Upper lobe of left lung (tissue), 6 donors: ENCODE data around the gene REPIN1. TPM values are rescaled to one million over a fixed set of nuclear protein-coding genes. Genes with fewer than 3 reads are reported as not detected.
A peak's percentile ranks its signal among the peaks of the same experiment; 100 is the strongest.

Experiments
- ATAC-seq, 2 donors: fragments of 200-7000 bp; cut with Tn5 transposase; one replicate each; pipeline ENCODE4 v1.9.1; 2022; ENCODE audit warnings: mild to moderate bottlenecking in 2 of 2, moderate library complexity in 2 of 2; ENCODE audit not compliant: low FRiP score in 2 of 2
- DNase-seq, 2 donors: peaks; one replicate each; pipeline ENCODE4 v3.0.0-alpha.2; 2019 to 2020
- H3K27ac ChIP-seq, 4 donors: fragments of 200-600 bp; sonication (generic); one replicate each; pipeline ENCODE4 v1.5.1; 2016 to 2019
- H3K27me3 ChIP-seq, 4 donors: fragments of 200-600 bp; sonication (generic); one replicate each; pipeline ENCODE4 v1.5.1; 2017 to 2019
- H3K36me3 ChIP-seq, 4 donors: fragments of 200-600 bp; sonication (generic); one replicate each; pipeline ENCODE4 v1.5.1; 2016 to 2019
- H3K4me1 ChIP-seq, 4 donors: fragments of 200-600 bp; sonication (generic); one replicate each; pipeline ENCODE4 v1.5.1; 2018 to 2019
- H3K4me3 ChIP-seq, 4 donors: fragments of 200-600 bp; sonication (generic); one replicate each; pipeline ENCODE4 v1.5.1; 2017 to 2019; ENCODE audit warnings: mild to moderate bottlenecking in 2 of 4, moderate library complexity in 1 of 4
- H3K9me3 ChIP-seq, 4 donors: fragments of 200-600 bp; sonication (generic); one replicate each; pipeline ENCODE4 v1.5.1; 2018 to 2019
- EP300 ChIP-seq, 4 donors: sonication (generic); formaldehyde crosslinking; IDR thresholded peaks; one replicate each; pipeline ENCODE4 v1.5.1; 2017; ENCODE audit warnings: antibody characterized with exemption in 4 of 4, control low read depth in 2 of 4
- POLR2A ChIP-seq, 4 donors: fragments of 450-650 bp; IDR thresholded peaks; one replicate each; pipeline ENCODE4 v1.5.1; 2016 to 2017; ENCODE audit warnings: antibody characterized with exemption in 4 of 4, mild to moderate bottlenecking in 2 of 4
- POLR2AphosphoS5 ChIP-seq, 2 donors: sonication (generic); formaldehyde crosslinking; IDR thresholded peaks; one replicate each; pipeline ENCODE4 v1.5.1; 2017; ENCODE audit warnings: antibody characterized with exemption in 2 of 2
- WGBS, 2 donors: methylation state at CpG; one replicate each; pipeline ENCODE4 v1.1.5; 2017 to 2018; 5-methylcytosine and 5-hydroxymethylcytosine counted together
- total RNA-seq, 6 donors: library from RNA; depleted of rRNA in 4 of 6; stranded (reverse); fragments of >200 nt in 4 of 6; gene quantifications; one replicate each; pipeline versions ENCODE4 v1.1.0 to v1.2.1, GENCODE V29; 2016 to 2021
- TF ChIP-seq, protein P1 (sequence below), 6 experiments: fragments of 450-650 bp in 4 of 6; fragments of 200-600 bp in 2 of 6; sonication (generic) in 2 of 6; IDR thresholded peaks; one replicate each; pipeline ENCODE4 v1.5.1; 2016 to 2019; ENCODE audit warnings: antibody characterized with exemption in 6 of 6
- donor health status: DM: no; HTN: no; CAD: no; lungs with moderate emphysema.
- donor health status: DM: no; HTN: yes; CAD: no; lungs with severe emphysema.

The REPIN1 gene
- total RNA-seq, 6 donors from 2014 or later, result 65.2 to 125 (median 105) TPM

DNA sequence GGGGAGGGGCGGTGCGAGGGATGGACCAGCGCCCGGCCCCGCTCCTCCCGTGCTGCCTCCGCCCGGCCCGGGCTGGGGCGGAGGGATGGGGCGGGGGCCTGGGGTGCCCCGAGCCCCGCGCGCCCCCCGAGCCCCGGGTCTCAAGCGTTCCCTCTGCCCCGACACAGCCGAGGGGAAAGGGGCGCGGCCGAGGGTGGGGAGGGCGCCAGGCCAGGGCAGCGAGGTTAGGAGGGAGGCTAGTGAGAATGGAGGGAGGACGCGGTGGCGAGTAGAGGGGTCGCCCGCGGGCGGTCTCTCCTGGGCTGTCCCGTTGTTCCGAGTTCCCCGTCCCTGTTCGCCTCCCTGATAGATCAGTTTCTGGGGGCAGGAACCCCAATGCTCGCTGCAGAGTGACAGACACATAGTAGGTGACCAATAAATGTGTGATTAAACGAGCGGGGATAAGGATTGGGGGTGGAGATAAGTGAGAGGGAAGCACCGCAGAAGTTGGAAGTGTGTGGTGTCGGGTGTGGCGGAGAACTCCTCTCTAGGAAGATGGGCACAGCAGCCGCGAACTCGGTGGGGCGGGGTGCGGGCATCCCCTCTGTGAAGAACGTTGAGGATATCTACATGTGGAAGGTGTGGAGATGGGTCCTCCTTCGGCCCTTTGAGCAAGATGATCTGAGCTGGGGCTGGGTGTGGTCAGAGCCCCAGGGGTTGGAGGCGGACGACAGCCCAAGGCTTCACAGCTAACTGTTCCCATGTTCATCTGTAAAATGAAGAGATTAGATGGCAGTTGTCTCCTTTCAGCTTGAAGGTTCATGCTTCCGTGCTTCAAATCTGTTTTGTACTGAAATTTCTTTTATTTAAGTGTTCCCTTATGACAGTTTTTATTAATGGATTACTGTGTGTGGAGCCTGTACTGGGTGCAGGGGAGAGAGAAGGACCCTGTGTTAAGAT is 11.1 kb downstream of the REPIN1 start:
- 1 to 3% methylated on average over 30 to 31 of the region's 52 CpGs for WGBS, 2 donors
- Histone ChIP-seq H3K27ac (peak overlapping the region; percentile 86 to 97 (median 92)), H3K4me3 (peak overlapping the region; percentile 89 to 98 (median 93))

DNA sequence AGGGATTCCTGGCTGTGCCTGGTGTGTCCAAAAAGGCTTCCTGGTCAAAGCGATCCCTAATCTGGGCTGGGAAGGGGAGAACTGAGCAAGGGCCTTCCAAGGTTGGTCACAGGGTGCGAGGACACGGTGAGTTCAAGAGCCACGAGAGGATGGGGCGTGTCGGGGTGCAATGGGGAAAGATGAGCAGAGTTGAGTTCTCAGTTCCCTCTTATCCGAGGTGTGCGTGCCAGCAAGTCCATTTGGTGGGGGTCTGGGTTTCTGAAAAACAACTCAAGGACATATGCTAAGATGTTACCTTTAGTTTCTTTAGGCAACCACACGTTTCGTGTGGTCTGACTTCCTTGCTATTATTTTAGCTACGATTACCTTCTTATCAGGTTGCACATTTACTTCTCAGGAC is 11.8 kb downstream of the REPIN1 start:
- peak overlapping the region in 2 of 4 donors; percentile 89 to 95 for H3K4me3 ChIP-seq
- H3K27me3 ChIP-seq, result no peaks in the 10 kb centered on the region
- WGBS, 2 donors, result 66 to 74% methylated on average over 11 of the region's 11 CpGs
- H3K4me1 ChIP-seq, result peaks cover 17 to 37% (median 24%) of the 10 kb centered on the region in 4 donors
- no peak for ATAC-seq
- DNase-seq, result no peak
- TF ChIP-seq POLR2AphosphoS5 (IDR thresholded peaks at IDR 0.05) (no peak), EP300 (IDR thresholded peaks at IDR 0.05) (no peak), POLR2A (IDR thresholded peaks at IDR 0.05) (no peak)
- TF ChIP-seq, protein P1, sequence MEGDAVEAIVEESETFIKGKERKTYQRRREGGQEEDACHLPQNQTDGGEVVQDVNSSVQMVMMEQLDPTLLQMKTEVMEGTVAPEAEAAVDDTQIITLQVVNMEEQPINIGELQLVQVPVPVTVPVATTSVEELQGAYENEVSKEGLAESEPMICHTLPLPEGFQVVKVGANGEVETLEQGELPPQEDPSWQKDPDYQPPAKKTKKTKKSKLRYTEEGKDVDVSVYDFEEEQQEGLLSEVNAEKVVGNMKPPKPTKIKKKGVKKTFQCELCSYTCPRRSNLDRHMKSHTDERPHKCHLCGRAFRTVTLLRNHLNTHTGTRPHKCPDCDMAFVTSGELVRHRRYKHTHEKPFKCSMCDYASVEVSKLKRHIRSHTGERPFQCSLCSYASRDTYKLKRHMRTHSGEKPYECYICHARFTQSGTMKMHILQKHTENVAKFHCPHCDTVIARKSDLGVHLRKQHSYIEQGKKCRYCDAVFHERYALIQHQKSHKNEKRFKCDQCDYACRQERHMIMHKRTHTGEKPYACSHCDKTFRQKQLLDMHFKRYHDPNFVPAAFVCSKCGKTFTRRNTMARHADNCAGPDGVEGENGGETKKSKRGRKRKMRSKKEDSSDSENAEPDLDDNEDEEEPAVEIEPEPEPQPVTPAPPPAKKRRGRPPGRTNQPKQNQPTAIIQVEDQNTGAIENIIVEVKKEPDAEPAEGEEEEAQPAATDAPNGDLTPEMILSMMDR (IDR thresholded peaks at IDR 0.05), result no peak
- H3K27ac ChIP-seq, result peak overlapping the region in 2 of 4 donors; percentile 86 to 94
- H3K9me3 ChIP-seq, result no peaks in the 10 kb centered on the region
- no peaks in the 10 kb centered on the region for H3K36me3 ChIP-seq

More for the DNA sequence above, 11.1 kb downstream of the REPIN1 start:
- ATAC-seq (peak in 1 of 2 donors; percentile 58), DNase-seq (peak; percentile 46 to 82)
- Histone ChIP-seq H3K9me3 (no peaks in the 10 kb centered on the region), H3K27me3 (no peaks in the 10 kb centered on the region), H3K36me3 (no peaks in the 10 kb centered on the region), H3K4me1 (peaks cover 17 to 39% (median 24%) of the 10 kb centered on the region in 4 donors)
- TF ChIP-seq, protein P1 (IDR thresholded peaks at IDR 0.05), result no peak
- TF ChIP-seq POLR2A (IDR thresholded peaks at IDR 0.05) (no peak), POLR2AphosphoS5 (IDR thresholded peaks at IDR 0.05) (no peak), EP300 (IDR thresholded peaks at IDR 0.05) (no peak)

DNA sequence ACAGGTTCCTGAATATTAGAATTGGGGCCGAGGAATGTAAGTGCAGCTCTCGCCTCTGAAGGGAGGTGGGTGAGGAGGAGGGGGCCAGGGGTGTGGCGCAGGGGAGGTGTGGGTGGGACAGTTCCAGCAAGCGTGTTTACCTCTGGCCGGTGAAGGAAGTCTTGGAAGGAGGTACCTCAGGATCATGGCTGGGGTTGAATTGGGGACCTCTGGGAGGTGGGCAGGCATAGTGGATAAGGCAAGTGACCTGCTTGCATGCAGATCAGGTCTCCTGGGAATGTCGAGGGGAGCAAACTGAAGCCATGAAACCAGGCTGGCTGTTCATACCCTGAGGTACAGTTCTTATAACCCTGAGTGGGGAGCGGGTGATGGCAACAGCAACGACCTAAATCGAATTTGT is 12.5 kb downstream of the REPIN1 start:
- DNase-seq (no peak), ATAC-seq (no peak)
- 87 to 88% methylated on average over 9 of the region's 9 CpGs for WGBS, 2 donors
- Histone ChIP-seq H3K27ac (no peak overlapping the region), H3K4me1 (peaks cover 17 to 35% (median 24%) of the 10 kb centered on the region in 4 donors), H3K4me3 (no peak overlapping the region), H3K27me3 (no peaks in the 10 kb centered on the region), H3K9me3 (no peaks in the 10 kb centered on the region), H3K36me3 (no peaks in the 10 kb centered on the region)
- TF ChIP-seq, protein P1 (IDR thresholded peaks at IDR 0.05), result no peak
- TF ChIP-seq POLR2A (IDR thresholded peaks at IDR 0.05), result no peak
- TF ChIP-seq POLR2AphosphoS5 (IDR thresholded peaks at IDR 0.05), result no peak
- no peak for TF ChIP-seq EP300 (IDR thresholded peaks at IDR 0.05)

DNA sequence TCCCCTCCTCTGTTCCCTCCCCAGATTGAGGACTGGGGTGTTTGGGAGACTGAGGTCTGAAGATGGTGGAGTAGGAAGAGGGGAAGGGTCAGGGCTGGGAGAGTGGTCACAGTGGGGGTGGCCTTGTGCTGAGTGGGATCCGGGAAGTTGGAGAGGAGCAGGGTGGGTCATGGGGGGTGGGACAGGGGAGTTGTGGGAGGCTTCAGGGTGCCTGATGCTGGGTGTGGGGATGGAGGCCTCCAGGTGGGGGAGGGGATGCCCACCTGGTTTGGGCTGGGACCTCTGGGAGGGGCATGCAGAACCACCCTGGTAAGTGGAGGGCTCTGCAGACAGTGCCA is 13.1 kb downstream of the REPIN1 start:
- ATAC-seq, result no peak
- 100% methylated on average over 1 of the region's 1 CpG for WGBS, 2 donors
- TF ChIP-seq, protein P1 (IDR thresholded peaks at IDR 0.05), result no peak
- no peak for TF ChIP-seq EP300 (IDR thresholded peaks at IDR 0.05)
- TF ChIP-seq POLR2A (IDR thresholded peaks at IDR 0.05), result no peak
- no peak for TF ChIP-seq POLR2AphosphoS5 (IDR thresholded peaks at IDR 0.05)
- peaks cover 17 to 32% (median 24%) of the 10 kb centered on the region in 4 donors for H3K4me1 ChIP-seq
- H3K9me3 ChIP-seq, result no peaks in the 10 kb centered on the region
- no peak overlapping the region for H3K4me3 ChIP-seq
- H3K27ac ChIP-seq, result no peak overlapping the region
- no peaks in the 10 kb centered on the region for H3K36me3 ChIP-seq
- no peak for DNase-seq
- no peaks in the 10 kb centered on the region for H3K27me3 ChIP-seq
